LHCN-M2 (cell line): Measurements from ENCODE around the gene MB. TPM values are rescaled to one million over a fixed set of nuclear protein-coding genes. Genes with fewer than 3 reads are reported as not detected.
A peak's percentile ranks its signal among the peaks of the same experiment; 100 is the strongest.

Experiments used
- DNase-seq: peaks from one replicate; pipeline ENCODE4 v3.0.0-alpha.2; 2012; ENCODE audit warnings: low read depth
- total RNA-seq: library from RNA; depleted of rRNA; stranded (reverse); fragments of >200 nt; gene quantifications from 2 replicates; pipeline ENCODE4 v1.2.3, GENCODE V29; 2014

The MB gene
- total RNA-seq, 1 experiment from 2014 or later, result not detected

GRCh38 chr22:35597692-35598395 lies 19.3 kb downstream of the MB start:
- DNase-seq, result no peak

- DNase-seq, result no peak
Observed at GRCh38 chr22:35596821-35597220, 20.3 kb downstream of the MB start.

GRCh38 chr22:35594686-35595085 lies 22.4 kb downstream of the MB start:
- DNase-seq, result no peak

- no peak for DNase-seq
Observed at GRCh38 chr22:35593891-35594470, 23.1 kb downstream of the MB start.

GRCh38 chr22:35593071-35593890 lies 23.8 kb downstream of the MB start:
- DNase-seq, result no peak

GRCh38 chr22:35592418-35592967 lies 24.6 kb downstream of the MB start:
- DNase-seq, result no peak

GRCh38 chr22:35591714-35592417 lies 25.3 kb downstream of the MB start:
- peak; percentile 19 for DNase-seq

GRCh38 chr22:35590634-35591295 lies 26.4 kb downstream of the MB start:
- DNase-seq, result no peak

GRCh38 chr22:35589756-35590093 lies 27.4 kb downstream of the MB start:
- no peak for DNase-seq

- peak; percentile 65 for DNase-seq
Observed at GRCh38 chr22:35589071-35589755, 27.9 kb downstream of the MB start.

GRCh38 chr22:35587896-35588295 lies 29.2 kb downstream of the MB start:
- no peak for DNase-seq

GRCh38 chr22:35587447-35587870 lies 29.7 kb downstream of the MB start:
- DNase-seq, result no peak

- DNase-seq, result no peak
Observed at GRCh38 chr22:35586771-35587170, 30.4 kb downstream of the MB start.

GRCh38 chr22:35582861-35583670 lies 34.1 kb downstream of the MB start:
- peak; percentile 43 for DNase-seq

GRCh38 chr22:35582218-35582860 lies 34.8 kb downstream of the MB start:
- DNase-seq, result no peak

- DNase-seq, result no peak
Observed at GRCh38 chr22:35581023-35581413, 36.1 kb downstream of the MB start.

- DNase-seq, result no peak
Observed at GRCh38 chr22:35580351-35581022, 36.6 kb downstream of the MB start.

- no peak for DNase-seq
Observed at GRCh38 chr22:35578836-35579575, 38.1 kb downstream of the MB start.
